Trophoblast cell (in vitro differentiated cells and primary cell): ENCODE results near the gene VEGFC.

ENCODE experiments used
- DNase-seq, 2 donors: peaks; one replicate each; pipeline ENCODE4 v3.0.0-alpha.2; 2016
- H2AFZ ChIP-seq: 2 replicates; pipeline ENCODE4 v1.6.1; 2013; ENCODE audit warnings: low read length, moderate library complexity, mild to moderate bottlenecking; ENCODE audit not compliant: insufficient read depth, poor library complexity
- H2AK5ac ChIP-seq: 2 replicates; pipeline ENCODE4 v1.6.1; 2013; ENCODE audit warnings: mild to moderate bottlenecking, low read length
- H2BK120ac ChIP-seq: 2 replicates; pipeline ENCODE4 v1.6.1; 2013; ENCODE audit warnings: low read length, mild to moderate bottlenecking, moderate library complexity; ENCODE audit not compliant: insufficient read depth, poor library complexity
- H2BK12ac ChIP-seq: 2 replicates; pipeline ENCODE4 v1.6.1; 2013; ENCODE audit warnings: mild to moderate bottlenecking, low read length, moderate library complexity
- H2BK5ac ChIP-seq: 2 replicates; pipeline ENCODE4 v1.6.1; 2013; ENCODE audit warnings: low read length, low read depth, moderate library complexity, mild to moderate bottlenecking; ENCODE audit not compliant: poor library complexity
- H3K14ac ChIP-seq: 2 replicates; pipeline ENCODE4 v1.6.1; 2013; ENCODE audit warnings: mild to moderate bottlenecking, low read length
- H3K18ac ChIP-seq: 2 replicates; pipeline ENCODE4 v1.6.1; 2013; ENCODE audit warnings: mild to moderate bottlenecking, low read length
- H3K23ac ChIP-seq: 2 replicates; pipeline ENCODE4 v1.6.1; 2013; ENCODE audit warnings: low read length
- H3K27ac ChIP-seq: 2 replicates; pipeline ENCODE4 v1.5.1; 2013; ENCODE audit warnings: low read depth, mild to moderate bottlenecking, inconsistent platforms, low read length, moderate library complexity
- H3K27me3 ChIP-seq: 2 replicates; pipeline ENCODE4 v1.6.1; 2013; ENCODE audit warnings: inconsistent platforms, mild to moderate bottlenecking, low read length, moderate library complexity; ENCODE audit not compliant: insufficient read depth
- H3K36me3 ChIP-seq, 2 experiments: 1 replicate in 1 of 2; 2 replicates in 1 of 2; pipeline ENCODE4 v1.6.1; 2013; ENCODE audit warnings: low read length in 2 of 2, mild to moderate bottlenecking in 2 of 2, moderate library complexity in 1 of 2; ENCODE audit not compliant: insufficient read depth in 2 of 2, control insufficient read depth in 1 of 2
- H3K4ac ChIP-seq: 2 replicates; pipeline ENCODE4 v1.6.1; 2013; ENCODE audit warnings: low read depth, mild to moderate bottlenecking, low read length, moderate library complexity
- H3K4me1 ChIP-seq, 2 experiments: 1 replicate in 1 of 2; 2 replicates in 1 of 2; pipeline ENCODE4 v1.6.1; 2013; ENCODE audit warnings: low read length in 2 of 2, mild to moderate bottlenecking in 2 of 2, moderate library complexity in 1 of 2; ENCODE audit not compliant: insufficient read depth in 2 of 2, control insufficient read depth in 1 of 2
- H3K4me2 ChIP-seq: 2 replicates; pipeline ENCODE4 v1.6.1; 2013; ENCODE audit warnings: inconsistent platforms, mild to moderate bottlenecking, low read length, moderate library complexity
- H3K4me3 ChIP-seq: 2 replicates; pipeline ENCODE4 v1.5.1; 2013; ENCODE audit warnings: mild to moderate bottlenecking, low read depth, low read length, inconsistent platforms
- H3K79me1 ChIP-seq: one replicate; pipeline ENCODE4 v1.6.1; 2013; ENCODE audit warnings: low read length
- H3K79me2 ChIP-seq: 2 replicates; pipeline ENCODE4 v1.6.1; 2013; ENCODE audit warnings: low read length, mild to moderate bottlenecking; ENCODE audit not compliant: control insufficient read depth, insufficient read depth, poor library complexity
- H3K9ac ChIP-seq: 2 replicates; pipeline ENCODE4 v1.6.1; 2013; ENCODE audit warnings: mild to moderate bottlenecking, low read length
- H3K9me3 ChIP-seq: 2 replicates; pipeline ENCODE4 v1.6.1; 2013; ENCODE audit warnings: low read depth, mild to moderate bottlenecking, control low read depth, inconsistent platforms, low read length; ENCODE audit not compliant: insufficient read depth
- H4K12ac ChIP-seq: 2 replicates; pipeline ENCODE4 v1.6.1; 2013; ENCODE audit warnings: low read depth, mild to moderate bottlenecking, low read length, moderate library complexity
- H4K8ac ChIP-seq: 2 replicates; pipeline ENCODE4 v1.6.1; 2013; ENCODE audit warnings: low read depth, mild to moderate bottlenecking, low read length, moderate library complexity
- H4K91ac ChIP-seq: one replicate; pipeline ENCODE4 v1.6.1; 2013; ENCODE audit warnings: low read depth, mild to moderate bottlenecking, low read length, moderate library complexity
- WGBS: extraction: QIAGEN DNeasy Blood & Tissue Kit; methylation state at CpG from one replicate; pipeline ENCODE4 v1.1.7; 2013; ENCODE audit warnings: missing lambda C conversion rate; ENCODE audit not compliant: insufficient read length, insufficient coverage; ENCODE audit errors: extremely low coverage; 5-methylcytosine and 5-hydroxymethylcytosine counted together

VEGFC gene

DNA sequence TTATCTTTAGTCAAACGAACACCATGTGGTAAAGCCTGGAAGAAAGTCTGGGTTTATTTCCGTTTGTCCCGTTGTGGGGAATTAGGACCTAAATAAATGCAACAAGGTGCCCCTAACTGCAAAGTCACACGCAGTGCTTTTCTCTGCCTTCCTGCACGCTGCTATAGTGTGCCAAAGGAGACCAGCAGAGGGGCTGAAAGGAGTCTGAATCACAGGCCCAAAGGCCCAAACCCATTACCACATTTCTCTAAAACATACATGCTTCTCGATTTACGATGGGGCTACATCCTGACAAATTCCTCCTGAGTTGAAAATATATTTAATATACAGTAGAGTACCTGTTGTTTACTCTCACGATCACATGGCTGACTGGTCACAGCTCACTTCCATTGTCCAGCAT, 4.5 kb downstream of the VEGFC start:
- H4K12ac ChIP-seq: no peak overlapping the region
- H2BK12ac ChIP-seq: no peak overlapping the region
- no peak overlapping the region for H3K23ac ChIP-seq
- no peak overlapping the region for H3K18ac ChIP-seq
- H3K4me2 ChIP-seq: no peak overlapping the region
- H3K4me1 ChIP-seq: peaks cover 0 to 2% of the 10 kb centered on the region in 2 experiments
- WGBS: no CpG with 5 or more reads among the region's 8 CpGs
- no peak overlapping the region for H2BK5ac ChIP-seq
- DNase-seq: no peak
- no peak overlapping the region for H2AFZ ChIP-seq
- H3K27me3 ChIP-seq: peaks cover 9% of the 10 kb centered on the region
- no peaks in the 10 kb centered on the region for H3K79me1 ChIP-seq
- H2BK120ac ChIP-seq: no peak overlapping the region
- H4K8ac ChIP-seq: no peak overlapping the region
- H3K14ac ChIP-seq: no peak overlapping the region
- H3K79me2 ChIP-seq: no peaks in the 10 kb centered on the region
- H3K9me3 ChIP-seq: no peaks in the 10 kb centered on the region
- H3K9ac ChIP-seq: no peak overlapping the region
- no peak overlapping the region for H4K91ac ChIP-seq
- H3K4ac ChIP-seq: no peak overlapping the region
- H2AK5ac ChIP-seq: no peak overlapping the region
- no peaks in the 10 kb centered on the region for H3K36me3 ChIP-seq
- H3K27ac ChIP-seq: no peak overlapping the region
- no peak overlapping the region for H3K4me3 ChIP-seq

DNA sequence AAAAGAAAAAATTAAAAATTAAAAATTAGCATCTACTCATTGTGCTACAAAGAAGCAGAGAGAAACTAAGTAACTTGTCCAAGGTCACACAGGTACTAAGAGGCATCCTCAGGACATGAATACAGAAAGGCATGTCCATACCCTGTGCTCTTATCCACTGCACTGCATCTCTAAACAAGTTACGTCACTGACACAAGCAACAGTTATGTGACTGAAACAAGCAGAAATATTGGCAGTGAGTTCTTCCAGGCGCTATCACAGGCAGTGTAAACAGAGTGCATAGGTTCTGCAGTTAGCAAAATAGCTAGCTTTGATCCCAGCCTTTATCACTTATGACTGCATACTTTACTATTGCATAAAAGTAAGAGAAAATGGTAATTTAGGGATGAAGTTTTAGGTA, 7.9 kb downstream of the VEGFC start:
- H3K9me3 ChIP-seq: no peaks in the 10 kb centered on the region
- H3K27ac ChIP-seq: no peak overlapping the region
- no peak overlapping the region for H4K8ac ChIP-seq
- H4K12ac ChIP-seq: no peak overlapping the region
- WGBS: no CpG with 5 or more reads among the region's 2 CpGs
- no peak overlapping the region for H2AK5ac ChIP-seq
- H2AFZ ChIP-seq: no peak overlapping the region
- H3K9ac ChIP-seq: no peak overlapping the region
- H3K36me3 ChIP-seq: no peaks in the 10 kb centered on the region
- H3K14ac ChIP-seq: no peak overlapping the region
- no peak overlapping the region for H3K18ac ChIP-seq
- no peak overlapping the region for H2BK12ac ChIP-seq
- no peak overlapping the region for H3K23ac ChIP-seq
- no peak overlapping the region for H3K4ac ChIP-seq
- no peak overlapping the region for H3K4me2 ChIP-seq
- no peaks in the 10 kb centered on the region for H3K79me2 ChIP-seq
- H4K91ac ChIP-seq: no peak overlapping the region
- no peak overlapping the region for H3K4me3 ChIP-seq
- no peak overlapping the region for H2BK120ac ChIP-seq
- DNase-seq: no peak
- H2BK5ac ChIP-seq: no peak overlapping the region
- no peaks in the 10 kb centered on the region for H3K4me1 ChIP-seq
- H3K27me3 ChIP-seq: no peaks in the 10 kb centered on the region
- no peaks in the 10 kb centered on the region for H3K79me1 ChIP-seq

DNA sequence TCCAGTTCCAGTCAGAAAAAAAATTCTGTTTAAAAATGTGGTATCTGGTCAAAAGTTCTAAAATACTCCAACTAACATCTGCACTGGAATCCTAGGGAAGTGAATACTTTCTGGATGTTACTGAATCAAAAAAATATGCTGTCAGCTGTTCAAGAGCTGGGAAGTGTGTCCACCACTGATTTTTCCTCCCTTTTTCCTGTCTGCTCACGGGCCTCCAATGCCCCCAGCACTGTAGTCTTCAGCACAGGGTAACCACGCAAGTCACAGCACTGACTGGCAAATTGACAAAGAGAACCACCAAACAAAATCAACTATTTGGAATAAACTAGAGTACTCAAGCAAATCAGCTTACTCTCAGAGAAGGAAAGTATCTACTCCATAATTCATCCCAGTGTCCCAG, 9.9 kb downstream of the VEGFC start:
- Histone ChIP-seq H4K8ac (no peak overlapping the region), H2AK5ac (no peak overlapping the region), H3K36me3 (no peaks in the 10 kb centered on the region), H2AFZ (no peak overlapping the region), H2BK5ac (no peak overlapping the region), H3K27me3 (no peaks in the 10 kb centered on the region), H3K14ac (no peak overlapping the region), H4K91ac (no peak overlapping the region), H3K27ac (no peak overlapping the region), H4K12ac (no peak overlapping the region), H3K9ac (no peak overlapping the region), H3K23ac (no peak overlapping the region), H3K79me2 (no peaks in the 10 kb centered on the region), H3K4me1 (no peaks in the 10 kb centered on the region), H2BK12ac (no peak overlapping the region), H3K18ac (no peak overlapping the region), H3K4me2 (no peak overlapping the region), H3K9me3 (no peaks in the 10 kb centered on the region), H3K4me3 (no peak overlapping the region), H2BK120ac (no peak overlapping the region), H3K4ac (no peak overlapping the region), H3K79me1 (no peaks in the 10 kb centered on the region)
- DNase-seq: no peak
- no CpG with 5 or more reads among the region's 2 CpGs for WGBS

DNA sequence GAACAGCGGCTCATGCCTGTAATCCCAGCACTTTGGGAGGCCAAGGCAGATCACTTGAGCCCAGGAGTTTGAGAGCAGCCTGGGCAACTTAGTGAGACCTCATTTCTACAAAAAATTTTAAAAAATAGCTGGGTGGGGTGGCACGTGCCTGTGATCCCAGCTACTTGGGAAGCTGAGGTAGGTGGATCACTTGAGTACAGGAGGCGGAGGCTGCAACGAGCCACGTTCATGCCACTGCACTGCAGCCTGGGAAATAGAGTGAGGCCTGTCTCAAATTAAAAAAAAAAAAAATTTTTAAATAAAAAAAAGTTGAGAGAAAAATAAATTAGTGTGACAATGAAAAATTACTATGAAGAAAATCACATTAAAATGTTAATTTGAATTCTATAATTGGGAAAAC, 10.5 kb downstream of the VEGFC start:
- Histone ChIP-seq H3K4me3 (no peak overlapping the region), H4K12ac (no peak overlapping the region), H3K14ac (no peak overlapping the region), H4K8ac (no peak overlapping the region), H3K27ac (no peak overlapping the region), H2AFZ (no peak overlapping the region), H2BK5ac (no peak overlapping the region), H3K18ac (no peak overlapping the region), H3K4ac (no peak overlapping the region), H3K4me2 (no peak overlapping the region), H4K91ac (no peak overlapping the region), H3K79me2 (no peaks in the 10 kb centered on the region), H3K27me3 (no peaks in the 10 kb centered on the region), H3K4me1 (no peaks in the 10 kb centered on the region), H3K36me3 (no peaks in the 10 kb centered on the region), H2BK120ac (no peak overlapping the region), H3K9me3 (no peaks in the 10 kb centered on the region), H2AK5ac (no peak overlapping the region), H3K23ac (no peak overlapping the region), H3K9ac (no peak overlapping the region), H2BK12ac (no peak overlapping the region), H3K79me1 (no peaks in the 10 kb centered on the region)
- WGBS: no CpG with 5 or more reads among the region's 5 CpGs
- no peak for DNase-seq
